GM20000 (cell line): ENCODE data around the gene EMC6.

ENCODE experiments used
- DNase-seq: peaks from one replicate; pipeline ENCODE4 v3.0.0; 2012; ENCODE audit warnings: low spot score
- TF ChIP-seq, protein P1 (sequence below): IDR thresholded peaks from 2 replicates; pipeline ENCODE4 v1.5.1; 2012; ENCODE audit warnings: mild to moderate bottlenecking, control low read depth; ENCODE audit errors: extremely low read depth, missing control alignments

Gene EMC6

DNA sequence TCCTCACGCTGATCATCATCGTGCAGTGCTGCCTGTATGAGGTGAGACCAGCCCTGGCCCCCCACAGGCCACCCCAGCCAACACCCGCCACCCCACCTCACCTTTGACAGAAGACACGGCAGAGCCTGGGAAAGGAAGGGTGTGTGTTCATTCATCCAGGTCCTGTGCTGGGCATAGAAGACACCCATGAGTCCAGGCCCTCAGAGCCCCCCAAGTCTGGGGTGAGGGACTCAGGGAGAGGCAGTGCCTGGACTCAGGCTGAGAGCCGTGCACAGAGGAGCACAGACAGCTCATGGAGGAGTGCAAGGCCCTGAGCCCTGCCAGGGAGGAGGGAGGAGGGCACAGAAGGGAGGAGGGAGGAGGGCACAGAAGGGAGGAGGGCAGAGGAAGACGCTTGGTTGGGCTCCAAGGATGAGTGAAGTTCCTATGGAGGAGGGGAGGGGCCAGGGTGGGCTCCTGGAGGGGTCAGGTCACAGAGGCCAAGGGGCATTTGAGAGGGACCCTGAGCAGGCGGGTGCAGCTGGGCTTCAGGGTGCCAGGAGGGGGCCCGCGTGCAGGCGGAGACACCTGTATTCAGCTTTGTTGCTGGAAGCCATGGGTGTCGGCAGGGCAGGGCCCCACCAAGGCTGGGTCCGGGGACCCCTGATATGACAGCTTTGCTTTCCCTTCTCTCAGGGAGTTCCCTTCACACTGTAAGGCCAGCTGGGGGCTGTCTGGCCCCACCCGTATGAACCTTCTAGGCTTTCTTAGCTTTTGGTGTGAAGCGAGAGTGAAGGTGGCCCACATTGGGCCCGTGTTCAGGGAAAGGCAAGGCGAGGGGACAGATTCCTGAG is 11.6 kb upstream of the EMC6 start:
- no peak for DNase-seq
- TF ChIP-seq, protein P1, sequence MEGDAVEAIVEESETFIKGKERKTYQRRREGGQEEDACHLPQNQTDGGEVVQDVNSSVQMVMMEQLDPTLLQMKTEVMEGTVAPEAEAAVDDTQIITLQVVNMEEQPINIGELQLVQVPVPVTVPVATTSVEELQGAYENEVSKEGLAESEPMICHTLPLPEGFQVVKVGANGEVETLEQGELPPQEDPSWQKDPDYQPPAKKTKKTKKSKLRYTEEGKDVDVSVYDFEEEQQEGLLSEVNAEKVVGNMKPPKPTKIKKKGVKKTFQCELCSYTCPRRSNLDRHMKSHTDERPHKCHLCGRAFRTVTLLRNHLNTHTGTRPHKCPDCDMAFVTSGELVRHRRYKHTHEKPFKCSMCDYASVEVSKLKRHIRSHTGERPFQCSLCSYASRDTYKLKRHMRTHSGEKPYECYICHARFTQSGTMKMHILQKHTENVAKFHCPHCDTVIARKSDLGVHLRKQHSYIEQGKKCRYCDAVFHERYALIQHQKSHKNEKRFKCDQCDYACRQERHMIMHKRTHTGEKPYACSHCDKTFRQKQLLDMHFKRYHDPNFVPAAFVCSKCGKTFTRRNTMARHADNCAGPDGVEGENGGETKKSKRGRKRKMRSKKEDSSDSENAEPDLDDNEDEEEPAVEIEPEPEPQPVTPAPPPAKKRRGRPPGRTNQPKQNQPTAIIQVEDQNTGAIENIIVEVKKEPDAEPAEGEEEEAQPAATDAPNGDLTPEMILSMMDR = no peak

DNA sequence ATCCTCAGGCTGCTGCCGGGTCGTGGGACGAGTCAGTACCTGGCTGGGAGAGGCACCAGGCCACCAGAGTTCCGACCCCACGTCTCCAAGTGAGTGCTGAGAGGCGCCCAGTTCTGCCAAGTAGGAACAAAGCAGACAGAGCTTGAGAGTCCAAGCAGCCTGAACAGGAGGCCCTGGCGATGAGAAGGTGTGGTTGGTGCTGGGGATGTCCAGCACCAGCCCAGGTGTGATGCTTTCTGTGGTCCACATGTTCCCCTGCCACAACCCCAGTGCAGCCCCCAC is 11.1 kb upstream of the EMC6 start:
- TF ChIP-seq, protein P1 = no peak
- no peak for DNase-seq

DNA sequence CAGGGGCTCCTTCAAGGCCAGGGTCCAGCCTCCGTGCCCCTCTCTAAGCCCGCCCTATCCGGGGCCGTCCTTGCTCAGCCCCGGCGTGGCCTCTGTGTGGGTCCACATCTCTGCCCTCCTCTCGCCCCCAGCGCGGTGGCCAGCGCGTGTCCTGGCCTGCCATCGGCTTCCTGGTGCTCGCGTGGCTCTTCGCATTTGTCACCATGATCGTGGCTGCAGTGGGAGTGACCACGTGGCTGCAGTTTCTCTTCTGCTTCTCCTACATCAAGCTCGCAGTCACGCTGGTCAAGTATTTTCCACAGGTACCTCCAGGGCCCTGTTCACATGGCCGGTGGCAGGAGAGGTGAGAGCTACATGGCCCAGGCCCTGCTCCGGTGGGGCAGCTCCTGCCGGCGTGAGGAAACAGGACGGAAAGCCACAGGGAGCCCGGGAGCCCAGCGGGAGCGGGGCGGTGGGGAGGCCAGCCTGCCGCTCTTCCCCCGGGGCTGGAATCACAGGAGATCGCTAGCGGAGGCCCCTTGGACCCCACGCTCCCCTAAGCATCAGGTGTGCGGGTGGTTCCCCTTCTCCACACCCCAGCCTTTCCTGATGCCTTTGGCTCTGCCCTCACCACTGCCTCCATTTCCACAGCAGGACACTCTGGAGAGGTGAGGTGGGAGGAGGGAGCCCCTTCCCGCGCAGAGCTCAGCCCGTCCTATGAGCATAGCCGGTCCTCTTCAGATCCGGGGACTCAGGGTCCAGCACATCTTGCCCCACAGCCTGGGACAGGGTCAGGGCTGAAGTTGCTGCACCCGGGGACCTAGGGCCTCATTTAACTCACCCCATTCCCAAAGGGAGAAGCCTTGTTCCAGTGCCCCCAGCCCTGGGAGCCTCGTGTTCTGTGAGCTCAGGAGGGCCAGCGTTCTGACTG is 10.5 kb upstream of the EMC6 start:
- DNase-seq = no peak
- TF ChIP-seq, protein P1 = no peak

DNA sequence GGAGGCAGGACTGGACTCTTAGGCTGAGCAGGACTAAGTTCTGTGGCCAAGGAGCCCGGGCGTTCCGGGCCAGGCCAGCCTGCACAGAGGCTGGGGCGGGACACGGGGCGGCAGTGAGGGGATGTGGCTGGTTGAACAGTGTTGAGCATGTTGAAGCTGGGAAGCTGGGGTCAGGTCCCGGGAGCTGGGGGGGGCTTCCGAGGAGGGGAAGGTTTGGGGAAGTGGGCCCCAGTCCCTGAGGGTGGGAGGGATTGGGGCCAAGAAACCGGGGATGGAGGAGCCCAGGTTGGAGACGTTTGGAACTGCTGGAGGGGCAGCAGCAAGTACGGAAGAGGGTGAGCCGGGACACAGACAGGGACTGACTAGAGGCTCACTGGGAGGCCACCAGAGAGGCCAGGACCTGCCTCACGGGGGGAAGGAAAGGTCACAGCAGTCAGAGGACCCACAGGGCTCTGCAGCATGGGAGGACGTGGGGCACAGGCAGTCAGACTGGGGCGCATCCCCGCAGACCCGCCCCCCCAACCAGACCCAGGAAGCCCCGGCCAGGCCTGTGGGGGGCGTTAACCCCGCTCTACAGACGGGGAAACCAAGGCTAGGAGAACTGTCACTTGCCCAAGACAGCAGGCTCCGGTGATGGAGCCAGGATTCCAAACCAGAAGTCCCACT is 9.7 kb upstream of the EMC6 start:
- TF ChIP-seq, protein P1 = no peak
- DNase-seq = no peak

DNA sequence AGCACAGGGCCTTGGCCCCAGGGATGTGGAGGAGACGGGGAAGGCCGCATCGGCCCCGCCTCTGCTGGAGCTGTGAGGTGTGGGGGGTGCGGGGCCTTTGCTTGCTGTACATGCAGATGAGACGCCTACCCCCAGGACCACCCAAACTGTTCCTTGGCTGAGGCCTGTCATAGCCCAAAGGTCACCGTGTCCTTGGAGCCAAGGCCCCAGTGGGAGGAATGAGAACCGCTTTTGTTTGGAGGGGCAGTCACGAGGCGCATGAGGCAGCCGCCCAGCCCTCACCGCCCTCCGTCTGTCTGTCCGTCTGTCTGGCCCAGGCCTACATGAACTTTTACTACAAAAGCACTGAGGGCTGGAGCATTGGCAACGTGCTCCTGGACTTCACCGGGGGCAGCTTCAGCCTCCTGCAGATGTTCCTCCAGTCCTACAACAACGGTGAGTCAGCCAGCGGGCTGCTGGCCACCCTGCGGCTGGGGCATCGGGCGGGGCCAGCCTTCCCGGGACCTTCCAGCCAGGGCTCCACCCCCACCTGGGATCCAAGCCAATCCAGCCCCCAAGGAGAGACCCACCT is 9.0 kb upstream of the EMC6 start:
- no peak for DNase-seq

DNA sequence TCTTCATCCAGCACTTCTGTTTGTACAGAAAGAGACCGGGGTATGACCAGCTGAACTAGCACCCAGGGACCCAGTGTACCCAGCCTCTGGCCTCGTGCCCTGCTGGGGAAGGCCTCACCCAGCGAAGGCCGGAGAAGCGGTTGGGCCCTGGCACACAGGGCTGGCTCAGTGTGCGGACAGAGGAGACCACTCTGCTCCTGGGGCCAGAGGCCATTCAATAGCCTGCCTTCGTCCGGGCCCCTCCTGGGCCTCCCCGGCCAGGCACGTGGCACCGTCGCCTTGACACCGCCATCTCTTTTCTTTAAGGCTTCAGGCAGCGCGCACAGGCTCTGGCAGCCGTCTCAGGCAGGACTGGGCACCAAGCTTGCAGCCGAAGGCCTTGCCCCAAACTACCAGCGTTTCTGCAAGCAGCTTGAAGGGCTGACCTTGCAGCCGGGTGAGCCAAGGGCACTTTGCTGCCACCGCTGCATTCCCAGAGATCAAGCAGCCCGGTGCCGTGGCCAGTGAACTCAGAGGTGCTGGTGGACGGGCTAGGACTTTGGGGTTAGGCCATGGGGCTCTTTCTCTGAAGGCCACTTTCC is 8.2 kb upstream of the EMC6 start:
- no peak for DNase-seq

More for the DNA sequence above, 9.0 kb upstream of the EMC6 start:
- TF ChIP-seq, protein P1 = no peak

More for the DNA sequence above, 8.2 kb upstream of the EMC6 start:
- TF ChIP-seq, protein P1 = no peak
